ENCODE data around the gene MTR. TPM values are rescaled to one million over a fixed set of nuclear protein-coding genes. Genes with fewer than 3 reads are reported as not detected.

Gene MTR
- total and polyA plus RNA-seq, 9 of the 15 experiments (the other 6 are each of a cell fraction or from before 2014, with no cell fraction given), result 3.4 to 44.3 (median 20.3) TPM

DNA sequence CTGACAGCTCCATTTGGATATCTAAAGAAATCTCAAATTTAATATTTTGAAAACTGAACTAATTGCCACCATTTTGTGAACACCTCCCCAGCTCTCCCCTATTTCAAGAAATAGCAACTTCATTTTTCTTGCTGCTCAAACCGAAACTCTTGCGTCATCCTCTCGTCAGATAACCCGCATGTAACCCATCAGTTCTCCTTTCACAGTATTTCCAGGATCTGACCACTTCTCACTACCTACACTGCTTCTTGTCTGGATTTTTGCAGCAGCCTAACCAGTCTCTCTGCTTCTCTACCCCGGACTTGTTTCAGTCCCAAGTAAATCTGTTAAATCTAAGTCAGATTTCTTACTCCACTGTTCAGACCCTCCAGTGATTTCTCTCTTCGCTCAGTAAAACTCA lies 75.6 kb downstream of the MTR start (continued):
- peak; percentile 83 for TF ChIP-seq CEBPG (CRISPR knock-in tag; IDR thresholded peaks at IDR 0.05)
- peak; percentile 93 to 94 for TF ChIP-seq CEBPG (tag; conservative IDR thresholded peaks at IDR 0.05 in 1 of 2, IDR thresholded peaks at IDR 0.05 in 1 of 2)
- TF ChIP-seq SMAD4 (CRISPR knock-in tag; conservative IDR thresholded peaks at IDR 0.05), result 0 out of 2 replicates have a peak, but pooled peaks have one; percentile 63
- peak; percentile 73 for TF ChIP-seq IRF9 (tag; IDR thresholded peaks at IDR 0.05)
- peak; percentile 67 for TF ChIP-seq CXXC5 (CRISPR knock-in tag; IDR thresholded peaks at IDR 0.05)
- no peak for TF ChIP-seq BACH1 (tag; IDR thresholded peaks at IDR 0.05)
- TF ChIP-seq DMBX1 (CRISPR knock-in tag; IDR thresholded peaks at IDR 0.05; ENCODE audit: borderline replicate concordance), result peak; percentile 70; the same call in 1 of the 2 replicates
- peak; percentile 77 for TF ChIP-seq ZNF175 (CRISPR knock-in tag; IDR thresholded peaks at IDR 0.05; ENCODE audit: low read depth)
- peak; percentile 47; the same call in 1 of the 2 replicates for TF ChIP-seq JUND (IDR thresholded peaks at IDR 0.05; ENCODE audit: borderline replicate concordance, low read depth, low read length)
- TF ChIP-seq JUND (tag; IDR thresholded peaks at IDR 0.05; ENCODE audit: borderline replicate concordance, low read depth, low read length), result no peak
- TF ChIP-seq MIER1 (IDR thresholded peaks at IDR 0.05; ENCODE audit: low read depth), result no peak
- TF ChIP-seq TRIM24 (IDR thresholded peaks at IDR 0.05), result peak; percentile 33 to 48; a peak in 2 of 4 replicates
- TF ChIP-seq ZSCAN32 (CRISPR knock-in tag; IDR thresholded peaks at IDR 0.05), result peak; percentile 57; the same call in 1 of the 2 replicates
- 0 out of 2 replicates have a peak, but pooled peaks have one; percentile 3 for TF ChIP-seq POLR2H (tag; IDR thresholded peaks at IDR 0.05; ENCODE audit: low read depth)
- peak; percentile 70; the same call in 1 of the 2 replicates for TF ChIP-seq ZNF589 (CRISPR knock-in tag; IDR thresholded peaks at IDR 0.05; ENCODE audit: low read depth)
- 0 out of 2 replicates have a peak, but pooled peaks have one; percentile 12 for TF ChIP-seq MYC (IDR thresholded peaks at IDR 0.05; ENCODE audit: low read depth, low read length)
- no peak for TF ChIP-seq MYC (CRISPR knock-in tag; IDR thresholded peaks at IDR 0.05; ENCODE audit: borderline replicate concordance, low read depth)
- TF ChIP-seq EP400 (IDR thresholded peaks at IDR 0.05), result peak; percentile 23; the same call in 1 of the 2 replicates
- 0 out of 2 replicates have a peak, but pooled peaks have one; percentile 45 for TF ChIP-seq ZNF644 (tag; IDR thresholded peaks at IDR 0.05; ENCODE audit: low read depth)
- peak; percentile 92 for TF ChIP-seq CEBPB (tag; IDR thresholded peaks at IDR 0.05)
- no peak for TF ChIP-seq ZFP36 (IDR thresholded peaks at IDR 0.05; ENCODE audit: low read depth, low read length, partially characterized antibody)
- TF ChIP-seq ZNF197 (CRISPR knock-in tag; IDR thresholded peaks at IDR 0.05; ENCODE audit: low read depth), result peak; percentile 68; the same call in 1 of the 2 replicates
- TF ChIP-seq ZNF79 (CRISPR knock-in tag; IDR thresholded peaks at IDR 0.05; ENCODE audit: low read depth), result 0 out of 2 replicates have a peak, but pooled peaks have one; percentile 2
- TF ChIP-seq SFPQ (IDR thresholded peaks at IDR 0.05; ENCODE audit: low read depth, low read length), result no peak

Data from K562 (cell line).